ENCODE measurements around the gene CPNE7.
A peak's percentile ranks its signal among the peaks of the same experiment; 100 is the strongest.

GRCh38 chr16:89556750-89557689 is 18.5 kb upstream of the CPNE7 start:
- peak; percentile 67 to 92 for TF ChIP-seq CTCF (conservative IDR thresholded peaks at IDR 0.05 in 1 of 2, IDR thresholded peaks at IDR 0.05 in 1 of 2; ENCODE audit: low read depth in 1 of 2, low read length in 2 of 2)
- TF ChIP-seq EZH2 (IDR thresholded peaks at IDR 0.05; ENCODE audit: low read length, missing control alignments), result no peak
